C4-2B (cell line): ENCODE measurements around the gene TSPAN4.

ENCODE experiments used
- H3K27ac ChIP-seq: fragments of 450-650 bp; 2 replicates; pipeline ENCODE4 v1.5.1; 2017
- ZFX ChIP-seq: fragments of 450-650 bp; IDR thresholded peaks from 2 replicates; pipeline ENCODE4 v1.6.1; 2017
- TF ChIP-seq, protein P1 (sequence below): fragments of 450-650 bp; conservative IDR thresholded peaks from 2 replicates; pipeline ENCODE4 v1.5.1; 2017; ENCODE audit warnings: mild to moderate bottlenecking

TSPAN4 gene

DNA sequence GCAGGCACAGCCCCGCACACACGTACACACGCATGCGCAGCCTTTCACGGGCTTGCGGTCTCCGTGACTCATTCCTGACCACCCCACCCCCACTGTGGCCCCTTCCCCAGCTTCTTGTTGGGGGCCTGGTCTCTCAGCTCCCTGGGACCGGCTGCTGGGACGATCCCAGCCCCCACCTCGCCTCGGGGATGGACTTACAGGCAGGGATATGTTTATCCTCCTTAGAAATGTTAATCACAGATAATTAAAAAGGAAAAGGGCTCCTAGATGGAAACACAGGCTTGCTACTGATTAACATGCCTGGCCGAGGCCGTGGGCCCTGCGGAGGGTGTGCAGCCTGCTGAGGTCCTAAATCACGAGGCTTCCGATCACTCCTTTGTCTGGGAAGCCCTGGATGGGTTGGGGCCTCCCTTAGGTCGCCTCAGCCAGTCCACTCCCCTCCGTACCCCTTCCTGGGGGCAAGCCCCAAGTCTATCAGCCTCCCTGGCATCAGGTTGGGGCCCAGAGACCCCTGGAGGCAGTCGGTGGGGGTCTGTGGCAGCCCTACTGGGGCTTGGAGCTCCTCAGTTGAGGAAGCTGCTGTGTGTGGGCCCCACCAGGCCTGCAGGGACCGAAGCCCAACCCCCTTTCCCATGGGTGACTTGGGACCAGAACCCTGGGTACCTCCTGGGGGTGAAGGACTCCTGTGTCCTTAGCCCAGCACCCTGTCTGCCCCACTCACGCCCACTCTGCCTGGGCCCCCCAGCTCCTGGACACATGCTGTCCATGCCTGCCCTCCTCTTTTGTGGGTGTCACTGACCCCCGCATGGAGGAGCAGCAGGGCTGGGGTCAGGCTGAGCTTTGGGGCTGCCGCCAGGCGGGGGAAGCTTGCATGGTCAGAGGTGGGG, 20.6 kb downstream of the TSPAN4 start:
- TF ChIP-seq, protein P1, sequence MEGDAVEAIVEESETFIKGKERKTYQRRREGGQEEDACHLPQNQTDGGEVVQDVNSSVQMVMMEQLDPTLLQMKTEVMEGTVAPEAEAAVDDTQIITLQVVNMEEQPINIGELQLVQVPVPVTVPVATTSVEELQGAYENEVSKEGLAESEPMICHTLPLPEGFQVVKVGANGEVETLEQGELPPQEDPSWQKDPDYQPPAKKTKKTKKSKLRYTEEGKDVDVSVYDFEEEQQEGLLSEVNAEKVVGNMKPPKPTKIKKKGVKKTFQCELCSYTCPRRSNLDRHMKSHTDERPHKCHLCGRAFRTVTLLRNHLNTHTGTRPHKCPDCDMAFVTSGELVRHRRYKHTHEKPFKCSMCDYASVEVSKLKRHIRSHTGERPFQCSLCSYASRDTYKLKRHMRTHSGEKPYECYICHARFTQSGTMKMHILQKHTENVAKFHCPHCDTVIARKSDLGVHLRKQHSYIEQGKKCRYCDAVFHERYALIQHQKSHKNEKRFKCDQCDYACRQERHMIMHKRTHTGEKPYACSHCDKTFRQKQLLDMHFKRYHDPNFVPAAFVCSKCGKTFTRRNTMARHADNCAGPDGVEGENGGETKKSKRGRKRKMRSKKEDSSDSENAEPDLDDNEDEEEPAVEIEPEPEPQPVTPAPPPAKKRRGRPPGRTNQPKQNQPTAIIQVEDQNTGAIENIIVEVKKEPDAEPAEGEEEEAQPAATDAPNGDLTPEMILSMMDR, result no peak
- TF ChIP-seq ZFX, result no peak
- H3K27ac ChIP-seq, result no peak overlapping the region

- H3K27ac ChIP-seq, result no peak overlapping the region
- TF ChIP-seq, protein P1, result no peak
- TF ChIP-seq ZFX, result no peak
Measured at GRCh38 chr11:863910-864827, 21.5 kb downstream of the TSPAN4 start.

DNA sequence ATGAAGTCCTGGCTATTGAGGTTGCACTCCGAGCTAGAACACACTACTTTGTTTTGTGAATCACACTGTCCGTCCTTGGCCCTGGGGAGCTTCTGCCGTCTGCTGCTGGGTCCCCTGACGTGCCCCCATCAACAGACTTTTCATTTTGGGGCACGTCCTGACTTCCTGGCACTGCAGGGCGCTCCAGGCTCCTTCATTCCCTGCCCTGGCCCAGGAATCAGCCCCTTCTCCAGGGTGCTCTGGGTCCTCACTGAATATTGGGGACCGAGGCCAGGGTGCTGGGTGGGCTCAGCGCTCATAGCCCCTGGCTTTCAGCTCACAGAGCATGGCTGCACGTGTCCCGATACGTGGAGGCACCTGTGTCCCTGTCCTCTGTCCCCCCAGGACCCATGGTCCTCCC, 22.2 kb downstream of the TSPAN4 start:
- H3K27ac ChIP-seq, result no peak overlapping the region
- TF ChIP-seq ZFX, result no peak
- TF ChIP-seq, protein P1, result no peak

GRCh38 chr11:865462-866430, 23.1 kb downstream of the TSPAN4 start:
- H3K27ac ChIP-seq, result no peak overlapping the region
- no peak for TF ChIP-seq ZFX
- TF ChIP-seq, protein P1, result no peak

- TF ChIP-seq ZFX, result no peak
- TF ChIP-seq, protein P1, result no peak
- H3K27ac ChIP-seq, result no peak overlapping the region
Measured at GRCh38 chr11:866481-866880, 23.8 kb downstream of the TSPAN4 start.

GRCh38 chr11:867856-868358, 25.3 kb downstream of the TSPAN4 start:
- H3K27ac ChIP-seq, result no peak overlapping the region
- TF ChIP-seq, protein P1, result no peak
- no peak for TF ChIP-seq ZFX
